Ovary (tissue), 3 donors: ENCODE data around the gene ADAMTS17.

Experiments
- CTCF ChIP-seq, 3 donors: fragments of 450-650 bp in 2 of 3; fragments of 200-600 bp in 1 of 3; IDR thresholded peaks; one replicate each; pipeline versions ENCODE4 v1.5.1 to v1.8.0; 2016 to 2022; ENCODE audit warnings: antibody characterized with exemption in 3 of 3, mild to moderate bottlenecking in 1 of 3
- EP300 ChIP-seq: sonication (generic); formaldehyde crosslinking; IDR thresholded peaks from one replicate; pipeline ENCODE4 v1.6.1; 2017; ENCODE audit warnings: antibody characterized with exemption
- POLR2A ChIP-seq: fragments of 450-650 bp; IDR thresholded peaks from one replicate; pipeline ENCODE4 v1.6.1; 2017; ENCODE audit warnings: antibody characterized with exemption, mild to moderate bottlenecking, moderate library complexity
- donor health status: DM: no; HTN: no; CAD: no.

GRCh38 chr15:100276506-100276905 lies 65.3 kb downstream of the ADAMTS17 start:
- no peak for TF ChIP-seq CTCF (IDR thresholded peaks at IDR 0.05)
- TF ChIP-seq POLR2A, result no peak
- TF ChIP-seq EP300, result no peak
